NCI-H2107 treated with DMSO at 0.1 percent for 48 hours (cell line): ENCODE measurements around the gene SCP2.
"Not testable (repeated sequence)": the region's sequence is repeated elsewhere in the genome, so short reads cannot be mapped to it uniquely, and the experiment has no call there.

Experiments used
- DNase-seq: peaks from one replicate; lab custom pipeline; 2025; ENCODE audit not compliant: unreplicated experiment; lab: John Stamatoyannopoulos, UW

Gene SCP2

DNA sequence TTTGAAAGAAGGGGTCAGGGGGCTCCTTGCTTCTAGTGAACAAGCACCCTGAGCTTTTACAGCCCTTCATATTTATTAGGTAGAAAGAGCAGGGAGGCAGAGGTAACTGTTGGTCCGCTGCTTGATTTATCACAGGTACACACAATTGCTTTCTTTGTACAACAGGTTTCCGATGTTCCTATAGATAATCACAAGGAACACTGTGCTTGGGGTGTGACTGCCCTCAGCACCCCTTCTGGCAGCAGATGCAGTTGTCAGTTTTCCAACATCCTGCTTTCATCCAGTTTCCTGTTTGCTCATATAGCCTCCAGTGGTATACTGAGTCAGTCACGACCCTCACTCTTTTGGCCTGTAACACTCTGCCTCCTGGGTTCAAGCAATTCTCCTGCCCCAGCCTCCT, 40.6 kb downstream of the SCP2 start:
- DNase-seq: no peak

DNA sequence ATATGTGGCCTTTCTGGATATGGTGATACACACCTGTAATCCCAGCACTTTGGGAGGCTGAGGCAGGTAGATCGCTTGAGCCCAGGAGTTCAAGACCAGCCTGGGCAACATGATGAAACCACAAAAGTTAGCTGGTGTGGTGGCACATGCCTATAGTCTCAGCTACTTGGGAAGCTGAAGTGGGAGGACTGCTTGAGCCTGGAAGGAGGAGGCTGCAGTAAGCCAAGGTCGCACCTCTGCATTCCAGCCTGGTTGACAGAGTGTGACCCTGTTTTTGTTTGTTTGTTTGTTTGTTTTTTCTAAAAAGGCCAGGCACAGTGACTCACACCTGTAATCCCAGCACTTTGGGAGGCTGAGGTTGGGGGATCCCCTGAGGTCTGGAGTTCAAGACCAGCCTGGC, 42.2 kb downstream of the SCP2 start:
- DNase-seq: not testable (repeated sequence)

DNA sequence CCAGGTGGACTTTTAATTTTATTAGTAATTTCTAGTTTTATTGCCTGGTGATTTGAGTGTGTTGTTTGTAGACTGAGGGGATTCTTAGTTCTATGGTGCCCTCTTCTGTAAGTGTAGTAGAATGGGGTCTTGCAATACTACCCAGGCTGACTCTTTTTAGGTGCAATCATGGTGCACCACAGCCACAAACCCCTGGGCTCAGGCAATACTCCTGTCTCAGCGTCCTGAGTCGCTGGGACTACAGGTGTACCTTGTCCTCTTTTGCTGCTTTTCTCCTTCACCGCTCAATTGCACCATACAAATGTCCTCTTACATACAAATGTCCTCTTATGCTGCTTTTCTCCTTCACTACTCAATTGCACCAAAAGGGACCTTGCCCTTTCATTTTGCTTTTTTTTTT, 43.1 kb downstream of the SCP2 start:
- DNase-seq: no peak

DNA sequence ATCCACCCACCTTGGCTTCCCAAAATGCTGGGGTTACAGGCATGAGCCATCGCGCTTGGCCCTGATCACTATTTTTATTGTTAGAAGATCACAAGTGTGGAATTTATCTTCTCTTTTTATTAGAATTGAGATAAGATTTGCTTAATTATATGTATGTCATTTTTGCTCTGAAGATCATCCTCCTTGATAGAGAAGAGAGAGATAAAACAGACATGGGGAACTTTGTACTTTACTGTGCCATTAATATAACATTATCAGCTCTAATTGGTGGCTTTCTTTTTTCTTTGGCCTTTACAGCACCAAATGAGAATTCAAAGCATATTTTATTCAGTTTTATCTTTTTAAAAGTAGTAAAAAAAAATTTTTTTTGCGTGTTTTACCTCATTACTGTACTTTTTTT, 46.8 kb downstream of the SCP2 start:
- DNase-seq: no peak

- no peak for DNase-seq
Measured at GRCh38 chr1:52976183-52977035, 49.3 kb downstream of the SCP2 start.

DNA sequence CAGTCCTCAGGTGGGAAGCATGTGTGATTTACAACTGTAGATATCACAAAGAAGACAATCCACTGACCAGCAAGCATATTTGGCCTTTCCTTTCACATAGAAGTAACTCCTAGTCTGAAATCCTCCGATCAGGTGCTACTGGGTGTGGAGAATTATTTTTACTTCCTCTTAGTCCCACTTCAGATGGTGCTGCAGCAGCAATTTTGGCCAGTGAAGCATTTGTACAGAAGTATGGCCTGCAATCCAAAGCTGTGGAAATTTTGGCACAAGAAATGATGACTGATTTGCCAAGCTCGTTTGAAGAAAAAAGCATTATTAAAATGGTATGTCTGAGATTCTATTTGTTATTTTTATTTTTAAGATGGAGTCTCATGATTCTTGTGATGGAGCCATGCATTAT, 51.0 kb downstream of the SCP2 start:
- no peak for DNase-seq

DNA sequence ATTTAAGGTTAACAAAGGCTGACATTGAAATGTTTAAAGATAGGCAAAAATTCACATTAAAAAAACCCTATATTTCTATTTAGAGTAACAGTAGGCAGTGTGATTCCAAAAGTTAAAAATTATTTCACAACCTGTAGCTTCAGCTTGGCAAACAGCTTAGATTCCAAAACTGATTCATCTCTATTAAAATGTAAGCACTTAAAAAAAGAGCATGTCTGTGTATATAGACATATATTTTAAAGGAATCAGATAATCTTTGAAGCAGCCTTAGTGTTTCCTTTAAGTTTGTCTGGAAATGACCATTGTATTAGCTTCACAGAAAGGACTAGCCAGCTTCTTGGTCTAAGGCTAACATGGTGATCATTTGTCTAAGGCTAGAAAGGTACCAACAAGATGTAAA, 65.7 kb downstream of the SCP2 start:
- DNase-seq: not testable (repeated sequence)

DNA sequence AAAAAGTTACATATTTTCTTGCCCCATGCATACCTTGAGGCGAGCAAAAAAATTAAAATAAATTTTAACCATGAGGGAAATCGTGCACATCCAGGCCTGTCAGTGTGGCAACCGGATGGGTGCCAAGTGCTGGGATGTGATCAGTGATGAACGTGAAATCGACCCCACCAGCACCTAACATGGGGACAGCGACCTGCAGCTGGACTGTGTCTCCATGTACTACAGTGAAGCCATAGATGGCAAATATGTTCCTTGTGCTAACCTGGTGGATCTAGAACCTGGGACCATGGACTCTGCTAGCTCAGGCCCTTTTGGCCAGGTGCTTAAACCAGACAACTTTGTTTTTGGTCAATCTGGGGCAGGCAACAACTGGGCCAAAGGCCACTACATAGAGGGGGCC, 67.6 kb downstream of the SCP2 start:
- DNase-seq: no peak

DNA sequence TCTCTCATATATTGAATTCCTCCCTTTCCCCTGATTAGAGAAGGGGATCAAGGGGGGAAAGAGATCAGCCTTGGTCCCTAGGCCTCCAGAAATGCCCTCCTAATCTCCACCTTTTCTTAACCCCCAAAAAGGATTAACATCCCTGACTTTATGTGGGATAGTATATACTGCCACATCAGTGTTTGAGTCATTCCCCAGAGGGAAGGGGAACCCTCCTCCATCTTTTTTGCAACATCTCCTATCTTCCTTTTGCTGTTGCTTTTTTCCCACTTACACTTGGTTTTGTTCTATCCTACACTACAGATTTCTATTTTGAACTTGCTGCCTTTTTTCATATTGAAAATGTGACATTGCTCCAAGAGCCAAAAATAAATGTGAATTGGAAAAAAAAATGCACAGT, 69.6 kb downstream of the SCP2 start:
- DNase-seq: no peak

DNA sequence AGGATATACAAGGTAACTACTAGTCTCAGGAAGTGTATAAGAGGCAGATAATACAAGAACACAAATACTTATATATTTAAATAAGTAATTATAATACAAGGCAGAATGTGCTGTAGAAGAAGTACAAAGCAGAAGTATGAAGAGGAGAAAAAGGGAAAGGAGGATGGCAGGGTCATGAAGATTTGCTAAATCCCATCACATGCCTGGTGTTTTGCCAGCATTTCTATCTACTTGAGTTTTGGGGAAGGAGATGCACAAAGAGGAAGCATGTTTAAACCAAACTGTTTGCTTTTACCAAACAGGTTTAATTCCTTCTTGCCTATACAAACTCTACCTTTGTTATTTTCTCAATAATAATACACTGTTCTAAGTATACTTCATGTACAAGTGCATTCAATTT, 74.1 kb downstream of the SCP2 start:
- DNase-seq: no peak

DNA sequence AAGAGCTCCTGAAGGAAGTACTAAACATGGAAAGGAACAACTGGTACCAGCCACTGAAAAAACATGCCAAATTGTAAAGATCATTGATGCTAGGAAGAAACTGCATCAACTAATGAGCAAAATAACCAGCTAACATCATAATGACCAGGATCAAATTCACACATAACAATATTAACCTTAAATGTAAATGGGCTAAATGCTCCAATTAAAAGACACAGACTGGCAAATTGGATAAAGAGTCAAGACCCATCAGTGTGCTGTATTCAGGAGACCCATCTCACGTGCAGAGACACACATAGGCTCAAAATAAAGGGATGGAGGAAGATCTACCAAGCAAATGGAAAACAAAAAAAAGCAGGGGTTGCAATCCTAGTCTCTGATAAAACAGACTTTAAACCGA, 79.5 kb downstream of the SCP2 start:
- not testable (repeated sequence) for DNase-seq

GRCh38 chr1:53010247-53010646, 83.2 kb downstream of the SCP2 start:
- not testable (repeated sequence) for DNase-seq

- DNase-seq: no peak
Measured at GRCh38 chr1:53011175-53011574, 84.1 kb downstream of the SCP2 start.

- DNase-seq: peak; percentile 92
Measured at GRCh38 chr1:53014791-53015507, 87.9 kb downstream of the SCP2 start.

DNA sequence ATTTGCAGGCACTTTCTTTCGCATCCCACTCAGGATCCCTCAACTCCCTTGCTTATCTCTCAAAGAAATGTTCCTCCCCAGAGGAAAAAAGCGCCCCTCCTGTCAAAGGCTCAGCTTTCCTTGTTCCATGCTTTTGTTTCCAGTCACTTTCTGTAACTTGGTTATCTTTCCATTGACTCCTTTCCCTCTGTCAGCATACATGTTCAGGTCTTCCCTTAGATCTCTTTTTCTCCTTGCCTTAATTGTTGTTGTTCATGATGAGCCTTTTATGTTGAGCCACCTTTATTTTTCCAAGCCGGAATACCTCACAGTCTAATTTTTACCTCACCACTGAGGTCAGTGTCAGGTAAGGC, 88.4 kb downstream of the SCP2 start:
- no peak for DNase-seq

- DNase-seq: no peak
Measured at GRCh38 chr1:53016705-53017104, 89.6 kb downstream of the SCP2 start.

GRCh38 chr1:53020588-53020987, 93.5 kb downstream of the SCP2 start:
- no peak for DNase-seq

GRCh38 chr1:53022179-53022578, 95.1 kb downstream of the SCP2 start:
- DNase-seq: no peak

GRCh38 chr1:53023546-53023945, 96.5 kb downstream of the SCP2 start:
- DNase-seq: no peak

GRCh38 chr1:53024117-53024516, 97.0 kb downstream of the SCP2 start:
- no peak for DNase-seq

- no peak for DNase-seq
Measured at GRCh38 chr1:53025034-53025768, 98.1 kb downstream of the SCP2 start.

DNA sequence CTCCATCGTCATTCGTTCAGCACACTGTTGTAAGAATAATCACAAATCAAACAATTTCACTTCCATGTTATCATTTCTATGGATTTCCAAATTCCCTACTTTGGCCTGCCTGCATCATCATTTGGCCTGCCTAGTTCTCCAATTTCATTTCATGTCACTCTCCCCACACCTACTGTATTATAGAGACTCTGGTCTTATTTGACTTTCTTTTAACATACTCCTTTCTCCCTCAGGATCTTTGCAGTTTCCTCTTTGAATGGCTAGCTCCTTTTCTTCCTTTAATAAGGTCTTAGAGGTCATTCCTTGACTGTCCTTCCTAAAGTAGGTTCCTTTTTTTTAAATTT, 98.7 kb downstream of the SCP2 start:
- no peak for DNase-seq
